Measurements from ENCODE around the gene COPS7A. TPM values are rescaled to one million over a fixed set of nuclear protein-coding genes. Genes with fewer than 3 reads are reported as not detected.

The COPS7A gene
- total RNA-seq, 1 experiment from 2014 or later, result 67.8 TPM

GRCh38 chr12:6772726-6773589 lies 49.1 kb downstream of the COPS7A start:
- no peak for ATAC-seq
- RAD21 ChIA-PET (ENCODE audit: low non-redundant PET in 1 of 2, low total read pairs in 2 of 2, uncharacterized antibody in 2 of 2, unreplicated experiment in 2 of 2), result no interaction called here
- no peak overlapping the region for H3K4me3 ChIP-seq (replicated peaks in 1 of 2; ENCODE audit: low read depth in 1 of 2, low read length in 2 of 2)
- intact Hi-C loops (cut with micrococcal nuclease), result no loop called here
- H3K27me3 ChIP-seq (ENCODE audit: insufficient read depth, low read length), result no peaks in the 10 kb centered on the region
- no peak for DNase-seq (ENCODE audit: low read depth, low spot score)
- H3K4me1 ChIP-seq (ENCODE audit: control insufficient read depth in 1 of 2, insufficient read depth in 2 of 2, low read length in 2 of 2), result peaks cover 14 to 32% of the 10 kb centered on the region in 2 experiments
- no peak overlapping the region for H3K9ac ChIP-seq (ENCODE audit: low read length)
- H3K4me2 ChIP-seq (ENCODE audit: low read length), result no peak overlapping the region
- POLR2A ChIA-PET, result interaction anchor here (1.8 kb wide), 1 partner anchor 19 kb away, joined by 3 read pairs; no protein-coding TSS in a partner anchor
- peaks cover 9 to 13% of the 10 kb centered on the region in 2 experiments; a peak in 3 of 4 replicates for H3K36me3 ChIP-seq (ENCODE audit: control insufficient read depth in 1 of 2, insufficient read depth in 2 of 2, low read length in 2 of 2)
- no peaks in the 10 kb centered on the region for H4K20me1 ChIP-seq (ENCODE audit: insufficient read depth)
- H3K79me2 ChIP-seq (ENCODE audit: insufficient read depth, low read length), result peaks cover 17% of the 10 kb centered on the region
- no peak overlapping the region for H2AFZ ChIP-seq (ENCODE audit: low read depth, low read length, poor library complexity, severe bottlenecking)
- no TSS peak for BruUV-seq (replicated peaks)
- H3K27ac ChIP-seq (ENCODE audit: low read depth, low read length), result no peak overlapping the region
- CTCF ChIA-PET, result interaction anchor here (1.0 kb wide), 1 partner anchor 20 kb away, joined by 3 read pairs; the partner anchor contains the start of gene MLF2
- H3K9me3 ChIP-seq (ENCODE audit: control insufficient read depth in 1 of 2, insufficient read depth in 1 of 2, low read depth in 1 of 2, low read length in 2 of 2), result no peaks in the 10 kb centered on the region
- H3K9me2 ChIP-seq (ENCODE audit: insufficient read depth), result no peaks in the 10 kb centered on the region
- TF ChIP-seq ZNF274 (IDR thresholded peaks at IDR 0.05; ENCODE audit: low read depth, low read length) (no peak), RAD21 (IDR thresholded peaks at IDR 0.05; ENCODE audit: low read depth) (no peak), SRF (IDR thresholded peaks at IDR 0.05; ENCODE audit: low read depth) (no peak), ELF1 (IDR thresholded peaks at IDR 0.05; ENCODE audit: borderline replicate concordance, low read depth) (no peak), CBX3 (IDR thresholded peaks at IDR 0.05; ENCODE audit: low read depth) (no peak), ATF3 (IDR thresholded peaks at IDR 0.05) (no peak), CEBPB (IDR thresholded peaks at IDR 0.05; ENCODE audit: low read depth) (no peak), CTCF (IDR thresholded peaks at IDR 0.05 in 2 of 3, conservative IDR thresholded peaks at IDR 0.05 in 1 of 3; ENCODE audit: borderline replicate concordance in 1 of 3, insufficient read depth in 1 of 3, low read depth in 2 of 3, low read length in 2 of 3) (no peak), EZH2phosphoT487 (IDR thresholded peaks at IDR 0.05; ENCODE audit: borderline replicate concordance) (no peak), ZBTB33 (IDR thresholded peaks at IDR 0.05; ENCODE audit: extremely low read depth, insufficient replicate concordance, low read length) (no peak)

Measured in HCT116 (cell line).